Mesenchymal stem cell (in vitro differentiated cells and primary cell): Measurements from ENCODE around the gene OAS2.

ENCODE experiments used
- DNase-seq: peaks from one replicate; pipeline ENCODE4 v3.0.0-alpha.2; 2013
- H2AFZ ChIP-seq: one replicate; pipeline ENCODE4 v1.6.1; 2013; ENCODE audit warnings: low read depth, mild to moderate bottlenecking, control low read depth, inconsistent platforms, low read length, moderate library complexity
- H2AK5ac ChIP-seq: 2 replicates; pipeline ENCODE4 v1.6.1; 2013; ENCODE audit warnings: low read length, moderate library complexity, mild to moderate bottlenecking, inconsistent platforms; ENCODE audit not compliant: severe bottlenecking
- H2BK120ac ChIP-seq: one replicate; pipeline ENCODE4 v1.6.1; 2013; ENCODE audit warnings: low read depth, mild to moderate bottlenecking, inconsistent platforms, low read length, moderate library complexity
- H2BK12ac ChIP-seq, 2 experiments: one replicate each; pipeline ENCODE4 v1.6.1; 2013; ENCODE audit warnings: inconsistent platforms in 2 of 2, low read length in 2 of 2, mild to moderate bottlenecking in 2 of 2, moderate library complexity in 2 of 2, control low read depth in 1 of 2
- H2BK15ac ChIP-seq: one replicate; pipeline ENCODE4 v1.6.1; 2013; ENCODE audit warnings: mild to moderate bottlenecking, low read depth, inconsistent platforms; ENCODE audit not compliant: poor library complexity, severe bottlenecking
- H2BK5ac ChIP-seq: 2 replicates; pipeline ENCODE4 v1.6.1; 2013; ENCODE audit warnings: low read depth, mild to moderate bottlenecking, low read length, control low read depth, inconsistent platforms; ENCODE audit not compliant: poor library complexity, severe bottlenecking
- H3K14ac ChIP-seq, 2 experiments: one replicate each; pipeline ENCODE4 v1.6.1; 2013; ENCODE audit warnings: inconsistent platforms in 2 of 2, low read length in 2 of 2, control low read depth in 1 of 2, mild to moderate bottlenecking in 1 of 2, moderate library complexity in 1 of 2
- H3K18ac ChIP-seq, 2 experiments: one replicate each; pipeline ENCODE4 v1.6.1; 2013; ENCODE audit warnings: inconsistent platforms in 2 of 2, low read length in 2 of 2, control low read depth in 1 of 2, low read depth in 1 of 2, mild to moderate bottlenecking in 1 of 2
- H3K23ac ChIP-seq, 2 experiments: one replicate each; pipeline ENCODE4 v1.6.1; 2013; ENCODE audit warnings: inconsistent platforms in 2 of 2, low read length in 2 of 2, mild to moderate bottlenecking in 2 of 2, moderate library complexity in 2 of 2, control low read depth in 1 of 2
- H3K27ac ChIP-seq: 2 replicates; pipeline ENCODE4 v1.5.1; 2013; ENCODE audit warnings: mild to moderate bottlenecking, moderate library complexity, low read length, control low read depth, inconsistent platforms; ENCODE audit not compliant: poor library complexity, severe bottlenecking
- H3K27me3 ChIP-seq, 2 experiments: 2 replicates each; pipeline versions ENCODE4 v1.6.1 to v1.7.0; 2013; ENCODE audit warnings: low read length in 2 of 2, mild to moderate bottlenecking in 2 of 2, moderate library complexity in 2 of 2, control low read depth in 1 of 2, inconsistent platforms in 1 of 2; ENCODE audit not compliant: control insufficient read depth in 1 of 2, insufficient read depth in 1 of 2
- H3K36me3 ChIP-seq, 2 experiments: 2 replicates each; pipeline versions ENCODE4 v1.6.1 to v1.7.0; 2013; ENCODE audit warnings: low read length in 2 of 2, control low read depth in 1 of 2, inconsistent platforms in 1 of 2, low read depth in 1 of 2, mild to moderate bottlenecking in 1 of 2; ENCODE audit not compliant: insufficient read depth in 2 of 2, control insufficient read depth in 1 of 2
- H3K4ac ChIP-seq, 2 experiments: one replicate each; pipeline ENCODE4 v1.6.1; 2013; ENCODE audit warnings: inconsistent platforms in 2 of 2, low read length in 2 of 2, mild to moderate bottlenecking in 2 of 2, moderate library complexity in 2 of 2, control low read depth in 1 of 2, low read depth in 1 of 2
- H3K4me1 ChIP-seq: 2 replicates; pipeline ENCODE4 v1.6.1; 2013; ENCODE audit warnings: low read depth, low read length, control low read depth; ENCODE audit not compliant: control insufficient read depth, insufficient read depth
- H3K4me2 ChIP-seq: 2 replicates; pipeline ENCODE4 v1.6.1; 2013; ENCODE audit warnings: low read length, mild to moderate bottlenecking, inconsistent platforms; ENCODE audit not compliant: poor library complexity, severe bottlenecking
- H3K4me3 ChIP-seq, 2 experiments: 2 replicates each; pipeline versions ENCODE4 v1.5.1 to v1.7.0; 2013; ENCODE audit warnings: low read length in 2 of 2, mild to moderate bottlenecking in 2 of 2, control low read depth in 1 of 2, low read depth in 1 of 2; ENCODE audit not compliant: insufficient read depth in 1 of 2
- H3K79me1 ChIP-seq: replicated peaks from 2 replicates; pipeline ENCODE4 v1.6.1; 2013; ENCODE audit warnings: mild to moderate bottlenecking, control low read depth, low read length, inconsistent platforms; ENCODE audit not compliant: poor library complexity, severe bottlenecking
- H3K9ac ChIP-seq: 2 replicates; pipeline ENCODE4 v1.7.0; 2013; ENCODE audit warnings: mild to moderate bottlenecking, low read length, moderate library complexity
- H3K9me3 ChIP-seq: 2 replicates; pipeline ENCODE4 v1.7.0; 2013; ENCODE audit warnings: mild to moderate bottlenecking, low read length; ENCODE audit not compliant: control insufficient read depth
- H4K8ac ChIP-seq: one replicate; pipeline ENCODE4 v1.6.1; 2013; ENCODE audit warnings: inconsistent platforms, mild to moderate bottlenecking, low read length, moderate library complexity
- H4K91ac ChIP-seq: one replicate; pipeline ENCODE4 v1.6.1; 2013; ENCODE audit warnings: mild to moderate bottlenecking, low read length, inconsistent platforms
- WGBS: methylation state at CpG from one replicate; pipeline ENCODE4 v1.1.7; 2013; ENCODE audit warnings: mixed read lengths; 5-methylcytosine and 5-hydroxymethylcytosine counted together

Gene OAS2

DNA sequence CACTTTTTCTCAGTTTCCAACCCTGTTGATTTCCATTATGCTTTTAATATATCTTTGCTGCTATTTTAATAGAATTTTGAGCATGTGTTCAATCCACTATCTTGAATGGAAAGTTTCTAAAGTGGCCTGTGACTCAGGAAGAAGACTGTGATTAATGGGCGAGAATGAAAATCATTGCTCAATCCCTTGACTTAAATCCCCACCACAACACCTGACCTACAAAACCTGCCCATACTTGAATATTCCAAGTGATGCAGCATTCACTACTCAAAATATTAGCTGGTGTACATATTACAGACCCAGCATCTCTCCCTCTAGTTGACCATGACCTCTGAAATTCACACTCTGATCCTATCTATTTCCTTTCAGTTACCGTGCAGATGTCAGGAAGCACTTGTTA is 41.4 kb upstream of the OAS2 start:
- peaks cover 11% of the 10 kb centered on the region for H3K79me1 ChIP-seq
- no peak overlapping the region for H3K14ac ChIP-seq
- whole genome bisulfite sequencing = 93% methylated on average over 2 of the region's 2 CpGs
- no peak overlapping the region for H4K8ac ChIP-seq
- no peak overlapping the region for H3K18ac ChIP-seq
- no peak overlapping the region for H2AFZ ChIP-seq
- no peak overlapping the region for H3K4ac ChIP-seq
- no peak overlapping the region for H3K27ac ChIP-seq
- H3K23ac ChIP-seq = no peak overlapping the region
- H2AK5ac ChIP-seq = no peak overlapping the region
- H2BK15ac ChIP-seq = no peak overlapping the region
- no peak overlapping the region for H2BK12ac ChIP-seq
- H2BK120ac ChIP-seq = no peak overlapping the region
- no peaks in the 10 kb centered on the region for H3K9me3 ChIP-seq
- H3K36me3 ChIP-seq = peaks cover 5% of the 10 kb centered on the region in 2 experiments
- H3K4me1 ChIP-seq = peaks cover 7% of the 10 kb centered on the region
- H3K4me3 ChIP-seq = no peak overlapping the region
- no peak overlapping the region for H2BK5ac ChIP-seq
- no peak overlapping the region for H4K91ac ChIP-seq
- no peaks in the 10 kb centered on the region for H3K27me3 ChIP-seq
- DNase-seq = peak; percentile 14
- H3K4me2 ChIP-seq = no peak overlapping the region
- H3K9ac ChIP-seq = no peak overlapping the region

DNA sequence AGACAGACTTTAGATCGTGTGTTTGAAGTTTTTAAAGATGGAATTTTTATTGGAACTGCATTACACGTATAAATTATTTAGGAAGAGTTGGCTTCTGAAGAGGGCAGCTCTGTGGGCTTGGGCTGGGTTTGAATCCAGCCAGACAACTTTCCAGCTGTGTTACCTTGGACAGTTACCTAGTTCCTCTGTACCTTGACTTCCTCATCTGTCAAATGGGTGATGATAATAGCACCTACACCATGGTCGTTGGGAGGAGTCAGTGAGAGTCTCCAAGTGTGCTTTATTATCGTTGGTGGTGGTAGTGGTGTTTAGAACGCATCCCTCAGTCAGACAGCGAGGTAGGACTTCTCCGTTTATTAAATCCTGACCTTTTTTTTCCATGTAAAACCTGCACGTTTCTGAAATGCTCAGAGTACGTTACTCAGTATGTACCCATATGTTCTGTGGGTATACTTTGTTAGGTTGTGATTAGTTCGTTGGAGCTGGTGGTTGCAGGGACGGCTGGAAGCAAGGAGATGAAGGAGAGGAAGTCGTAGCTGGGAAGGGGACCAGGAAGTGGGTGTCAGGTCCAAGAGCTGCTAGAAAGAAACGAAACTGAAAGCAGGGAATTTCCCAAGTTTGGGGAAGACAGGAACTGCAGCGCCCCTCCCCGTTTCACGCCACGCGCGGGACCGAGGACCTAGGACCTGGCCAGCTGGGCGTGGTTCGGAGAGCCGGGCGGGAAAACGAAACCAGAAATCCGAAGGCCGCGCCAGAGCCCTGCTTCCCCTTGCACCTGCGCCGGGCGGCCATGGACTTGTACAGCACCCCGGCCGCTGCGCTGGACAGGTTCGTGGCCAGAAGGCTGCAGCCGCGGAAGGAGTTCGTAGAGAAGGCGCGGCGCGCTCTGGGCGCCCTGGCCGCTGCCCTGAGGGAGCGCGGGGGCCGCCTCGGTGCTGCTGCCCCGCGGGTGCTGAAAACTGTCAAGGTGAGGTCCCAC is 40.3 kb upstream of the OAS2 start, which contains the start of gene OAS3:
Gene OAS3 (plus strand): TSS at position 734 of the 979 bp plus-strand sequence. CDS start 57 bp downstream, at position 791.
- 17% methylated on average over 49 of the region's 50 CpGs for WGBS
- Histone ChIP-seq H3K36me3 (peaks cover 5 to 8% of the 10 kb centered on the region in 2 experiments), H3K79me1 (peaks cover 14% of the 10 kb centered on the region), H2AK5ac (no peak within 1 kb of the TSS), H3K27ac (no peak within 1 kb of the TSS), H3K4me1 (peaks cover 7% of the 10 kb centered on the region), H2BK5ac (no peak within 1 kb of the TSS), H2BK120ac (peak within 1 kb of the TSS; percentile 71), H3K9me3 (no peaks in the 10 kb centered on the region), H3K4ac (peak within 1 kb of the TSS in 1 of 2 experiments; percentile 24), H3K4me3 (peak within 1 kb of the TSS; percentile 73 to 87), H3K27me3 (no peaks in the 10 kb centered on the region), H3K23ac (no peak within 1 kb of the TSS), H3K14ac (peak within 1 kb of the TSS in 1 of 2 experiments; percentile 72), H3K18ac (peak within 1 kb of the TSS; percentile 30 to 83), H4K91ac (no peak within 1 kb of the TSS), H2BK15ac (no peak within 1 kb of the TSS), H4K8ac (peak within 1 kb of the TSS; percentile 46), H3K9ac (peak within 1 kb of the TSS; percentile 93), H3K4me2 (peak within 1 kb of the TSS; percentile 93), H2AFZ (peak within 1 kb of the TSS; percentile 72), H2BK12ac (no peak within 1 kb of the TSS)
- peak; percentile 90 for DNase-seq

DNA sequence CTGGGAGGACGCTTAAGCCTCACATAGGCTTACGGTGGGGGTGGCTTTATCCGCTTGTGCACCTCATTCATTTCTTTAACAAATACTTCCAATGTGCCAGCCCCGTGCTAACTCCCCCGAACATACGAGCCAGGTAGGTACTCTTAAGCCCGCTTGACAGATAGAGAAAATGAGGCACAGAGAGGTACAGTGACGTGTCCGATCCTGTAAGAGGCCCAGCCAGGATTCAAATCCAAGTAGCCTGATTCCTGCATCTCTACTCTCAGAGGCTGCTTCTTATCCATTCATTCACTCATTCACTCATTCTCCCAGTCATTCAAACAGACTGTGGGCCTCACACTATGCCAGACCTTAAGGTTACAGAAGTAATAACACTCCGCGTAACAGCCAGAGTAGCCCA is 39.6 kb upstream of the OAS2 start:
- no peak overlapping the region for H3K27ac ChIP-seq
- peak overlapping the region; percentile 73 to 87 for H3K4me3 ChIP-seq
- H4K8ac ChIP-seq = peak overlapping the region; percentile 46
- peaks cover 5 to 12% of the 10 kb centered on the region in 2 experiments for H3K36me3 ChIP-seq
- H3K27me3 ChIP-seq = no peaks in the 10 kb centered on the region
- H2BK12ac ChIP-seq = no peak overlapping the region
- no peak overlapping the region for H2BK120ac ChIP-seq
- H2BK15ac ChIP-seq = no peak overlapping the region
- no peak overlapping the region for H3K23ac ChIP-seq
- no peaks in the 10 kb centered on the region for H3K9me3 ChIP-seq
- DNase-seq = peak; percentile 11
- H2AFZ ChIP-seq = peak overlapping the region; percentile 72
- peaks cover 17% of the 10 kb centered on the region for H3K79me1 ChIP-seq
- peak overlapping the region; percentile 93 for H3K9ac ChIP-seq
- peaks cover 7% of the 10 kb centered on the region for H3K4me1 ChIP-seq
- H3K4ac ChIP-seq = no peak overlapping the region
- H3K18ac ChIP-seq = peak overlapping the region; percentile 30 to 83
- WGBS = 69% methylated on average over 8 of the region's 11 CpGs
- H3K4me2 ChIP-seq = peak overlapping the region; percentile 93
- peak overlapping the region in 1 of 2 experiments; percentile 72 for H3K14ac ChIP-seq
- H2BK5ac ChIP-seq = no peak overlapping the region
- no peak overlapping the region for H2AK5ac ChIP-seq
- no peak overlapping the region for H4K91ac ChIP-seq

DNA sequence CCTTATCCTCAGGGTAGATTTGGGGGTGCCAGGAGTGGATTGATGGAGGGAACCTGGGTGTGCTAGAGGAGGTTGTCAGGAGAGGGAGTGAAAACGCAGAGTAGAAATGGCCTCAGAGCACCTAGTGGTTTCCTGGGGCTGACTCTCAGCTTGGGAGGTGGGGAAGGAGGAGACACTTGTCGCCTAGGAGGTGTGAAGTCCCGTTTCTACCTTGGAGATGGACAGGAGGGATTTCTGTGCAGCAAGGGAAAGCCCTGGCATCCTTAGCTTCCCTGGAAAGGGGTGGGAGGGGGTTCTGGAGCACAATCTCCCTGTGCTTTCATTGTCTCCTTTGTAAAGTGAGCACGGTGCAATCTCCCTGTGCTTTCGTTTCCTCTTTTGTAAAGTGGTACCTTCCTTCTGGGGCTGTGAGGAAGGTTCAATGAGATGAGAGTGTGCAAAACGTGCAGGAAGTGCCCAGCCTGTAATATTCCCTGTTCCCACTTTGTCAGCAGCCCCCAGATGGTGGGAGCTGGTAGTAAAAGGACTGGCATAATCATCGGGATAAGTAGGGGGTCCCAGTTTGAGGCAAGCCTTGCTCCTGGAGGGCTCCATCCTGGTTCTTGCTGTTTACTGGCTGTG is 38.4 kb upstream of the OAS2 start:
- no peak for DNase-seq
- Histone ChIP-seq H3K79me1 (peaks cover 17% of the 10 kb centered on the region), H3K18ac (no peak overlapping the region), H2BK5ac (no peak overlapping the region), H3K4me3 (peak overlapping the region in 1 of 2 experiments; percentile 87), H3K36me3 (peaks cover 8 to 18% of the 10 kb centered on the region in 2 experiments), H3K14ac (no peak overlapping the region), H3K9me3 (no peaks in the 10 kb centered on the region), H3K9ac (peak overlapping the region; percentile 93), H2BK15ac (no peak overlapping the region), H3K27me3 (no peaks in the 10 kb centered on the region), H4K8ac (no peak overlapping the region), H2AFZ (no peak overlapping the region), H4K91ac (no peak overlapping the region), H3K4me2 (no peak overlapping the region), H3K23ac (no peak overlapping the region), H2AK5ac (no peak overlapping the region), H2BK120ac (no peak overlapping the region), H3K4ac (no peak overlapping the region), H3K4me1 (peaks cover 7% of the 10 kb centered on the region), H3K27ac (no peak overlapping the region), H2BK12ac (no peak overlapping the region)
- 74% methylated on average over 5 of the region's 7 CpGs for WGBS
